NCI-H2107 treated with DMSO at 0.1 percent for 48 hours (cell line): ENCODE measurements around the gene SCYL3.
"Not testable (repeated sequence)": the region's sequence is repeated elsewhere in the genome, so short reads cannot be mapped to it uniquely, and the experiment has no call there.

Experiments
- DNase-seq: peaks from one replicate; lab custom pipeline; 2025; ENCODE audit not compliant: unreplicated experiment; lab: John Stamatoyannopoulos, UW

SCYL3 gene

DNA sequence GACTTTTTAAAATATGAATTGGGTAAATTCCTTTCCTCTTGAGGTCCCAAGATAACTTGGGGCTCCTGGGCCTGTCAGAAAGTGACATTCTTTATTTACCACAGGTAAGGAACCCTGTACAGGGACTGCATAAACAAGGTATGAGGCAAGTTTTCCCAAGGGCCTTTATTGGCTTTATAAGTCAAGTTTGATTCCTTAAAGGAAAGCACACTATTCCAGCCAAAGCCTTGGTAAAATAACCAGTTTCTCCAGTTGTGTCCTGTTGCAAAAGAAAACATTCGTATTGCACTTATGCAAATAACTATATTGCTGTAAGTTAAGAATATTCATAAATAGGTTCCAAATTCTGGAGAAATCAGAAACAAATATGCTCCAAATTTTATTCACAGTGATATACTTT is 77.1 kb downstream of the SCYL3 start:
- no peak for DNase-seq

- DNase-seq = no peak
These were observed 79.4 kb downstream of the SCYL3 start for GRCh38 chr1:169814265-169814664.

DNA sequence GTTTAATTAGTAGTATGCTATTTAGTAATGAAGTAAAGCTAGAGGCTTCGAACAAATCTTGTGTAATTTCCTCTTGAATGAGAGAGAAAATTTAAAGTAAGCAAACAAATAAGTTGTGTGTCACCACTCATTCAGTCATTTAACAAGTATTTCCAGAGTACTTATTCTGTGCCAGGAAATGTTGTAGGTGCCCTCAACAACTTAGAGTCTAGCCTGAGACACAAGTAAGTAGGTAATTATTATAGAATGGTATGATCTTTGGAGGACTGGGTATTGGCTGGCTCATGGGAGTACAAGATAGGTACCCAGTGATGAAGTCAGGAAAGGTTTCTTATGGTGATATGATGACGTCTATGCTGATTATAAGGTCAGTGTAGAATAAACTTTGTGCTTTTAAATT is 81.6 kb downstream of the SCYL3 start:
- no peak for DNase-seq

DNA sequence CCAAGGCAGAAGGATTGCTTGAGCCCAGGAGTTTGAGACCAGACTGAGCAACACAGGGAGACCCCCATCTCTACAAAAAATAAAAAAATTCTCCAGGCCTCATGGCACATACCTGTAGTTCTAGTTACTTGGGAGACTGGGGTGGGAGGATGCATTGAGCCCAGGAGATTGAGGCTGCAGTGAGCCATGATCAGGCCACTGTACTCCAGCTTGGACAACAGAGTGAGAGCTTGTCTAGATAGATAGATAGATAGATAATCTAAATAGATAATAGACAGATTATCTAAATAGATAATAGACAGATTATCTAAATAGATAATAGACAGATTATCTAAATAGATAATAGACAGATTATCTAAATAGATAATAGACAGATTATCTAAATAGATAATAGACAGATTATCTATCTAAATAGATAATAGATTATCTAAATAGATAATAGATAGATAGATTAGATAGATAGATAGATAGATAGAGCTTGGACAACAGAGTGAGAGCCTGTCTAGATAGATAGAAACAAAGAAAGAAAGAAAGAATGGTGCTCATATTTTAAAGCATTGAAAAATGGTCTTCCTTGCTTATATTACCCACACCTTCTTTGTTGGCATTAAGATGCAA is 82.2 kb downstream of the SCYL3 start:
- DNase-seq = not testable (repeated sequence)

- no peak for DNase-seq
These were observed 84.2 kb downstream of the SCYL3 start for GRCh38 chr1:169809370-169810095.

GRCh38 chr1:169804941-169805340 is 88.8 kb downstream of the SCYL3 start:
- no peak for DNase-seq

GRCh38 chr1:169802888-169803287 is 90.8 kb downstream of the SCYL3 start:
- DNase-seq = no peak
